ENCODE data around the gene CSMD2. TPM values are rescaled to one million over a fixed set of nuclear protein-coding genes. Genes with fewer than 3 reads are reported as not detected.

Gene CSMD2
- total RNA-seq, 1 experiment from 2014 or later, result 0.22 TPM

DNA sequence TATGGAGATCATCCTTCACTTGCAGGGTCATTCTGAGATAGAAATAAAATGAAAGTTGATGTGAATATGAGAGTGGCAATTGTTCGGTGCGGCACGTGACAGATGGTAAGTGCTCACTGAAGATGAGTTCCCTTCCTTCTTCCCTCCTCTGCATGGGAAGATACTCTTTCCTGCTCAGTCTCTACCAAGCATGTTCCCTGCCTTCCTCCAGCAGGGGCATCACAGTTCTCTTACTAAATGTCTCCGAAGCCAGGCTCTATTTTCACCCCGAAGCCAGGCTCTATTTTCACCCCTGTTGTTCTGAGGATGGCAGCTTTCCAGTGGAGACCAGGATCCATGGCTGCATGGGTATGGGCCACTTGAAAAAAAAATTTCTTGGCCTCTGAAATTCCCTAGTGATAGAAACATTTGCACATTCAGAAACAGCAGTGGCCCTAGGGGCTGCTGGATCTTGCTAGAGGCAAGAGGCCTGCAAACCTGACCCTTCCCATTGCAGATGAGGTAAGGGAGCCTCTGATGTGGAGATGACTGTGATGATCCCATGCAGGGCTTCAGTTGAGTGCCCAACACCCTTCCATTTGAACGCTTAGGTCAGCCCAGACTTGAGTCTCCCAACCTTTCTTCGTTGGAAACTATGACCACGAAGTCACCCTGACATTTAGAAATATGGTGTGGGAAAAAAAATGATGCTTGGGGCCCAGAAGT lies 424.8 kb downstream of the CSMD2 start:
- no peak overlapping the region for H3K4me3 ChIP-seq (replicated peaks in 1 of 2; ENCODE audit: low read depth in 1 of 2, low read length in 2 of 2)
- ATAC-seq (no peak), DNase-seq (ENCODE audit: low read depth, low spot score) (no peak)
- H3K79me2 ChIP-seq (ENCODE audit: insufficient read depth, low read length), result no peaks in the 10 kb centered on the region
- POLR2A ChIA-PET, result no interaction called here
- no peaks in the 10 kb centered on the region for H4K20me1 ChIP-seq (ENCODE audit: insufficient read depth)
- CTCF ChIA-PET, result no interaction called here
- H3K36me3 ChIP-seq (ENCODE audit: control insufficient read depth in 1 of 2, insufficient read depth in 2 of 2, low read length in 2 of 2), result no peaks in the 10 kb centered on the region
- no peaks in the 10 kb centered on the region for H3K9me2 ChIP-seq (ENCODE audit: insufficient read depth)
- H2AFZ ChIP-seq (ENCODE audit: low read depth, low read length, poor library complexity, severe bottlenecking), result no peak overlapping the region
- no peak overlapping the region for H3K27ac ChIP-seq (ENCODE audit: low read depth, low read length)
- no peak overlapping the region for H3K9ac ChIP-seq (ENCODE audit: low read length)
- RAD21 ChIA-PET (ENCODE audit: low non-redundant PET in 1 of 2, low total read pairs in 2 of 2, uncharacterized antibody in 2 of 2, unreplicated experiment in 2 of 2), result no interaction called here
- H3K4me2 ChIP-seq (ENCODE audit: low read length), result no peak overlapping the region
- no peaks in the 10 kb centered on the region for H3K9me3 ChIP-seq (ENCODE audit: control insufficient read depth in 1 of 2, insufficient read depth in 1 of 2, low read depth in 1 of 2, low read length in 2 of 2)
- H3K27me3 ChIP-seq (ENCODE audit: insufficient read depth, low read length), result peaks cover 34% of the 10 kb centered on the region
- intact Hi-C loops (cut with micrococcal nuclease), result no loop called here
- TF ChIP-seq ELF1 (IDR thresholded peaks at IDR 0.05; ENCODE audit: borderline replicate concordance, low read depth) (no peak), POLR2AphosphoS5 (IDR thresholded peaks at IDR 0.05; ENCODE audit: low read depth, low read length) (no peak)
- H3K4me1 ChIP-seq (ENCODE audit: control insufficient read depth in 1 of 2, insufficient read depth in 2 of 2, low read length in 2 of 2), result no peaks in the 10 kb centered on the region
- no TSS peak for BruUV-seq (replicated peaks)

GRCh38 chr1:33738976-33739375 lies 426.1 kb downstream of the CSMD2 start:
- Histone ChIP-seq H3K9ac (ENCODE audit: low read length) (no peak overlapping the region), H4K20me1 (ENCODE audit: insufficient read depth) (no peaks in the 10 kb centered on the region), H2AFZ (ENCODE audit: low read depth, low read length, poor library complexity, severe bottlenecking) (no peak overlapping the region), H3K9me2 (ENCODE audit: insufficient read depth) (no peaks in the 10 kb centered on the region), H3K79me2 (ENCODE audit: insufficient read depth, low read length) (no peaks in the 10 kb centered on the region), H3K27me3 (ENCODE audit: insufficient read depth, low read length) (peaks cover 42% of the 10 kb centered on the region), H3K4me2 (ENCODE audit: low read length) (no peak overlapping the region), H3K36me3 (ENCODE audit: control insufficient read depth in 1 of 2, insufficient read depth in 2 of 2, low read length in 2 of 2) (no peaks in the 10 kb centered on the region), H3K9me3 (ENCODE audit: control insufficient read depth in 1 of 2, insufficient read depth in 1 of 2, low read depth in 1 of 2, low read length in 2 of 2) (no peaks in the 10 kb centered on the region), H3K27ac (ENCODE audit: low read depth, low read length) (no peak overlapping the region), H3K4me3 (replicated peaks in 1 of 2; ENCODE audit: low read depth in 1 of 2, low read length in 2 of 2) (no peak overlapping the region), H3K4me1 (ENCODE audit: control insufficient read depth in 1 of 2, insufficient read depth in 2 of 2, low read length in 2 of 2) (no peaks in the 10 kb centered on the region)
- DNase-seq (ENCODE audit: low read depth, low spot score), result no peak
- intact Hi-C loops (cut with micrococcal nuclease), result loop anchor here (10.0 kb wide), 2 partner anchors 856 to 1006 kb away; no protein-coding TSS in a partner anchor
- ATAC-seq, result no peak
- ChIA-PET CTCF (no interaction called here), RAD21 (ENCODE audit: low non-redundant PET in 1 of 2, low total read pairs in 2 of 2, uncharacterized antibody in 2 of 2, unreplicated experiment in 2 of 2) (no interaction called here), POLR2A (no interaction called here)
- BruUV-seq (replicated peaks), result no TSS peak
- TF ChIP-seq, protein P1, sequence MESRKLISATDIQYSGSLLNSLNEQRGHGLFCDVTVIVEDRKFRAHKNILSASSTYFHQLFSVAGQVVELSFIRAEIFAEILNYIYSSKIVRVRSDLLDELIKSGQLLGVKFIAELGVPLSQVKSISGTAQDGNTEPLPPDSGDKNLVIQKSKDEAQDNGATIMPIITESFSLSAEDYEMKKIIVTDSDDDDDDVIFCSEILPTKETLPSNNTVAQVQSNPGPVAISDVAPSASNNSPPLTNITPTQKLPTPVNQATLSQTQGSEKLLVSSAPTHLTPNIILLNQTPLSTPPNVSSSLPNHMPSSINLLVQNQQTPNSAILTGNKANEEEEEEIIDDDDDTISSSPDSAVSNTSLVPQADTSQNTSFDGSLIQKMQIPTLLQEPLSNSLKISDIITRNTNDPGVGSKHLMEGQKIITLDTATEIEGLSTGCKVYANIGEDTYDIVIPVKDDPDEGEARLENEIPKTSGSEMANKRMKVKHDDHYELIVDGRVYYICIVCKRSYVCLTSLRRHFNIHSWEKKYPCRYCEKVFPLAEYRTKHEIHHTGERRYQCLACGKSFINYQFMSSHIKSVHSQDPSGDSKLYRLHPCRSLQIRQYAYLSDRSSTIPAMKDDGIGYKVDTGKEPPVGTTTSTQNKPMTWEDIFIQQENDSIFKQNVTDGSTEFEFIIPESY (IDR thresholded peaks at IDR 0.05; ENCODE audit: extremely low read depth, insufficient replicate concordance, low read length), result no peak
- TF ChIP-seq SIN3A (IDR thresholded peaks at IDR 0.05; ENCODE audit: low read depth) (no peak), ELF1 (IDR thresholded peaks at IDR 0.05; ENCODE audit: borderline replicate concordance, low read depth) (no peak), CEBPB (IDR thresholded peaks at IDR 0.05; ENCODE audit: low read depth) (no peak), TCF7L2 (IDR thresholded peaks at IDR 0.05; ENCODE audit: borderline replicate concordance, extremely low read depth, insufficient read depth, insufficient read length) (no peak), SRF (IDR thresholded peaks at IDR 0.05; ENCODE audit: low read depth) (no peak), SP1 (IDR thresholded peaks at IDR 0.05; ENCODE audit: low read depth) (no peak)
- TF ChIP-seq, protein P2, sequence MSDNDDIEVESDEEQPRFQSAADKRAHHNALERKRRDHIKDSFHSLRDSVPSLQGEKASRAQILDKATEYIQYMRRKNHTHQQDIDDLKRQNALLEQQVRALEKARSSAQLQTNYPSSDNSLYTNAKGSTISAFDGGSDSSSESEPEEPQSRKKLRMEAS (IDR thresholded peaks at IDR 0.05), result no peak
- TF ChIP-seq, protein P3, sequence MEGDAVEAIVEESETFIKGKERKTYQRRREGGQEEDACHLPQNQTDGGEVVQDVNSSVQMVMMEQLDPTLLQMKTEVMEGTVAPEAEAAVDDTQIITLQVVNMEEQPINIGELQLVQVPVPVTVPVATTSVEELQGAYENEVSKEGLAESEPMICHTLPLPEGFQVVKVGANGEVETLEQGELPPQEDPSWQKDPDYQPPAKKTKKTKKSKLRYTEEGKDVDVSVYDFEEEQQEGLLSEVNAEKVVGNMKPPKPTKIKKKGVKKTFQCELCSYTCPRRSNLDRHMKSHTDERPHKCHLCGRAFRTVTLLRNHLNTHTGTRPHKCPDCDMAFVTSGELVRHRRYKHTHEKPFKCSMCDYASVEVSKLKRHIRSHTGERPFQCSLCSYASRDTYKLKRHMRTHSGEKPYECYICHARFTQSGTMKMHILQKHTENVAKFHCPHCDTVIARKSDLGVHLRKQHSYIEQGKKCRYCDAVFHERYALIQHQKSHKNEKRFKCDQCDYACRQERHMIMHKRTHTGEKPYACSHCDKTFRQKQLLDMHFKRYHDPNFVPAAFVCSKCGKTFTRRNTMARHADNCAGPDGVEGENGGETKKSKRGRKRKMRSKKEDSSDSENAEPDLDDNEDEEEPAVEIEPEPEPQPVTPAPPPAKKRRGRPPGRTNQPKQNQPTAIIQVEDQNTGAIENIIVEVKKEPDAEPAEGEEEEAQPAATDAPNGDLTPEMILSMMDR (IDR thresholded peaks at IDR 0.05 in 2 of 3, conservative IDR thresholded peaks at IDR 0.05 in 1 of 3; ENCODE audit: borderline replicate concordance in 1 of 3, insufficient read depth in 1 of 3, low read depth in 2 of 3, low read length in 2 of 3), result no peak
- TF ChIP-seq, protein P4, sequence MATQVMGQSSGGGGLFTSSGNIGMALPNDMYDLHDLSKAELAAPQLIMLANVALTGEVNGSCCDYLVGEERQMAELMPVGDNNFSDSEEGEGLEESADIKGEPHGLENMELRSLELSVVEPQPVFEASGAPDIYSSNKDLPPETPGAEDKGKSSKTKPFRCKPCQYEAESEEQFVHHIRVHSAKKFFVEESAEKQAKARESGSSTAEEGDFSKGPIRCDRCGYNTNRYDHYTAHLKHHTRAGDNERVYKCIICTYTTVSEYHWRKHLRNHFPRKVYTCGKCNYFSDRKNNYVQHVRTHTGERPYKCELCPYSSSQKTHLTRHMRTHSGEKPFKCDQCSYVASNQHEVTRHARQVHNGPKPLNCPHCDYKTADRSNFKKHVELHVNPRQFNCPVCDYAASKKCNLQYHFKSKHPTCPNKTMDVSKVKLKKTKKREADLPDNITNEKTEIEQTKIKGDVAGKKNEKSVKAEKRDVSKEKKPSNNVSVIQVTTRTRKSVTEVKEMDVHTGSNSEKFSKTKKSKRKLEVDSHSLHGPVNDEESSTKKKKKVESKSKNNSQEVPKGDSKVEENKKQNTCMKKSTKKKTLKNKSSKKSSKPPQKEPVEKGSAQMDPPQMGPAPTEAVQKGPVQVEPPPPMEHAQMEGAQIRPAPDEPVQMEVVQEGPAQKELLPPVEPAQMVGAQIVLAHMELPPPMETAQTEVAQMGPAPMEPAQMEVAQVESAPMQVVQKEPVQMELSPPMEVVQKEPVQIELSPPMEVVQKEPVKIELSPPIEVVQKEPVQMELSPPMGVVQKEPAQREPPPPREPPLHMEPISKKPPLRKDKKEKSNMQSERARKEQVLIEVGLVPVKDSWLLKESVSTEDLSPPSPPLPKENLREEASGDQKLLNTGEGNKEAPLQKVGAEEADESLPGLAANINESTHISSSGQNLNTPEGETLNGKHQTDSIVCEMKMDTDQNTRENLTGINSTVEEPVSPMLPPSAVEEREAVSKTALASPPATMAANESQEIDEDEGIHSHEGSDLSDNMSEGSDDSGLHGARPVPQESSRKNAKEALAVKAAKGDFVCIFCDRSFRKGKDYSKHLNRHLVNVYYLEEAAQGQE (IDR thresholded peaks at IDR 0.05; ENCODE audit: low read depth), result no peak
